IPS-20b (cell line): ENCODE data around the gene C5AR2.

ENCODE experiments used
- H3K27ac ChIP-seq: one replicate; pipeline ENCODE4 v1.5.1; 2013; ENCODE audit warnings: low read length
- H3K27me3 ChIP-seq: 2 replicates; pipeline ENCODE4 v1.6.1; 2013; ENCODE audit warnings: mild to moderate bottlenecking, low read length, inconsistent platforms; ENCODE audit not compliant: insufficient read depth
- H3K36me3 ChIP-seq: 2 replicates; pipeline ENCODE4 v1.6.1; 2013; ENCODE audit warnings: low read depth, mild to moderate bottlenecking, inconsistent platforms, low read length, moderate library complexity; ENCODE audit not compliant: insufficient read depth
- H3K4me1 ChIP-seq: 2 replicates; pipeline ENCODE4 v1.6.1; 2013; ENCODE audit warnings: mild to moderate bottlenecking, control low read depth, inconsistent platforms, low read length, moderate library complexity; ENCODE audit not compliant: insufficient read depth
- H3K4me3 ChIP-seq: 2 replicates; pipeline ENCODE4 v1.5.1; 2013; ENCODE audit warnings: mild to moderate bottlenecking, low read length, inconsistent platforms
- H3K9ac ChIP-seq: 2 replicates; pipeline ENCODE4 v1.6.1; 2013; ENCODE audit warnings: low read depth, mild to moderate bottlenecking, inconsistent platforms, low read length, moderate library complexity
- H3K9me3 ChIP-seq: 2 replicates; pipeline ENCODE4 v1.6.1; 2013; ENCODE audit warnings: mild to moderate bottlenecking, low read depth, low read length, inconsistent platforms; ENCODE audit not compliant: insufficient read depth

The C5AR2 gene

DNA sequence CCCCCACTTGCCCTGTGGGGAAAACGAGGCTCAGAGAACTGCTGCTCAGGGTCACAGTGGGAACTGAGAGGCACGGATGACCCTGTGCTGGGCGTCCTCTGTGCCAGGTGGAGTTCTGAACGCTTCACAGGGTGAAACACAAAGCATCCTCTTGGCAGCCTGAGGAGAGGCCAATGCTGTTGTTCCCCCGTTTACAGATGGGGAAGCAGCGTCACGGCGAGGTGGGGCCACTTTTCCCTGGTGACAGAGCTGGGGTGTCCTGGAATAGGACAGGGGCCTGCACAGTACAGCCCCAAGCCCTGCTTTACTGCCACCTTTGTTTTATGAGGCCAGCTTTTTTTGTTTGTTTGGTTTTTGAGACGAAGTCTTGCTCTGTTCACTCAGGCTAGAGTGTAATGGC lies 39.3 kb downstream of the C5AR2 start:
- Histone ChIP-seq H3K4me1 (no peaks in the 10 kb centered on the region), H3K27me3 (no peaks in the 10 kb centered on the region), H3K27ac (no peak overlapping the region), H3K9me3 (no peaks in the 10 kb centered on the region), H3K36me3 (peaks cover 82% of the 10 kb centered on the region), H3K4me3 (no peak overlapping the region), H3K9ac (no peak overlapping the region)

DNA sequence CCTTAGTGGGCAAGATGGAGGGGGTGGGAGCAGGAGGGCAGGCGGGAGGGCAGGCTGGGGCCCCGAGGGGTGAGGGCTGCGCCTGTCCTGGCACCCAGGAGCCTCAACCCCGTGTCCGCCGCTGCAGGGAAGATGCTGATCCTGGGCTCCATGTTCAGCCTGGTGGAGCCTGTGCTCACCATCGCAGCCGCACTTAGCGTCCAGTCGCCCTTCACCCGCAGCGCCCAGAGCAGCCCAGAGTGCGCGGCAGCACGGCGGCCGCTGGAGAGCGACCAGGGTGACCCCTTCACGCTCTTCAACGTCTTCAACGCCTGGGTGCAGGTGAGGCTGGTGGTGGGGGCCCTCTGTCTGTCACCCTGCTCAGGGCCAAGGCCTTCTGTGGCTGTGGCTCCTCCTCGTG lies 40.6 kb downstream of the C5AR2 start:
- Histone ChIP-seq H3K36me3 (peaks cover 87% of the 10 kb centered on the region), H3K27me3 (no peaks in the 10 kb centered on the region)

GRCh38 chr19:47373246-47374240 lies 41.6 kb downstream of the C5AR2 start:
- H3K9ac ChIP-seq, result no peak overlapping the region
- H3K36me3 ChIP-seq, result peaks cover 96% of the 10 kb centered on the region
- no peaks in the 10 kb centered on the region for H3K4me1 ChIP-seq
- no peak overlapping the region for H3K27ac ChIP-seq
- no peak overlapping the region for H3K4me3 ChIP-seq
- H3K9me3 ChIP-seq, result no peaks in the 10 kb centered on the region
- H3K27me3 ChIP-seq, result no peaks in the 10 kb centered on the region

More for the DNA sequence above, 40.6 kb downstream of the C5AR2 start:
- Histone ChIP-seq H3K4me3 (no peak overlapping the region), H3K9ac (no peak overlapping the region), H3K9me3 (no peaks in the 10 kb centered on the region), H3K4me1 (no peaks in the 10 kb centered on the region), H3K27ac (no peak overlapping the region)

DNA sequence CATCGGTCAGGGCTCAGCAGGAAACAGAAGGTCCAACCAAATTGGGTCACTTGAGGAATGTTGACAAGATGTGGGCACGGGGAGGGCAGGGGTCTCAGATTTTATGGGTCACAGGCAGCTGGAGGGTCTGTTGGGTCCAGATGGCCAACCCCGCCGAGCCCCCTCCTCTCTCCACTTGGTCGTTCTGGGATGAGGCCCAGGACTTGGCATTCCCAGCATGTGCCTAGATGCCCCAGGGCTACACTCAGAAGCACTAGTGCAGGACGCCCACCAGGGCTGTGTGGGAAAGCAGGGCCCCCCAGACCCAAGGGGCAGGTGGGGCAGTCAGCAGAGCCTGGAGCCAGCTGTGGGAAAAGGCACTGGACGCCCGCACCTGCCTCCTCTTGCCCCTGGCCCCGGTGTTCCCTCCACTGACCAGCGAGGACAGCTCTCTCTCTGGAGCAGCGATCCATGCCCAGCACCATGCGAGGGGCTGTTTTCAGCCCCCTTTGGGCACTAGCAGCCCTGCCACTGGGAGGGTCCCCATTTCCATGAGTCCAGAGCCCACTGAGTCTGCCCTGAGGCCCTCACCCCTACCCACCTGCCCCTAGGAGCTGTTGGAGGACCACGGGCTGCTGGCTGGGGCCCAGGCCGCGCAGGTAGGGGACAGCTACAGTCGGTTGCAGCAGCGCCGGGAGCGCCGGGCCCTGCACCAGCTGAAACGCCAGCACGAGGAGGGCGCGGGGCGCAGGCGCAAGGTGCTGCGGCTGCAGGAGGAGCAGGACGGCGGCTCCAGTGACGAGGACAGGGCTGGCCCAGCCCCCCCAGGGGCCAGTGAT lies 43.1 kb downstream of the C5AR2 start:
- no peak overlapping the region for H3K27ac ChIP-seq
- H3K27me3 ChIP-seq, result no peaks in the 10 kb centered on the region
- no peaks in the 10 kb centered on the region for H3K4me1 ChIP-seq
- H3K36me3 ChIP-seq, result peaks cover 93% of the 10 kb centered on the region
- H3K4me3 ChIP-seq, result no peak overlapping the region
- no peak overlapping the region for H3K9ac ChIP-seq
- no peaks in the 10 kb centered on the region for H3K9me3 ChIP-seq

DNA sequence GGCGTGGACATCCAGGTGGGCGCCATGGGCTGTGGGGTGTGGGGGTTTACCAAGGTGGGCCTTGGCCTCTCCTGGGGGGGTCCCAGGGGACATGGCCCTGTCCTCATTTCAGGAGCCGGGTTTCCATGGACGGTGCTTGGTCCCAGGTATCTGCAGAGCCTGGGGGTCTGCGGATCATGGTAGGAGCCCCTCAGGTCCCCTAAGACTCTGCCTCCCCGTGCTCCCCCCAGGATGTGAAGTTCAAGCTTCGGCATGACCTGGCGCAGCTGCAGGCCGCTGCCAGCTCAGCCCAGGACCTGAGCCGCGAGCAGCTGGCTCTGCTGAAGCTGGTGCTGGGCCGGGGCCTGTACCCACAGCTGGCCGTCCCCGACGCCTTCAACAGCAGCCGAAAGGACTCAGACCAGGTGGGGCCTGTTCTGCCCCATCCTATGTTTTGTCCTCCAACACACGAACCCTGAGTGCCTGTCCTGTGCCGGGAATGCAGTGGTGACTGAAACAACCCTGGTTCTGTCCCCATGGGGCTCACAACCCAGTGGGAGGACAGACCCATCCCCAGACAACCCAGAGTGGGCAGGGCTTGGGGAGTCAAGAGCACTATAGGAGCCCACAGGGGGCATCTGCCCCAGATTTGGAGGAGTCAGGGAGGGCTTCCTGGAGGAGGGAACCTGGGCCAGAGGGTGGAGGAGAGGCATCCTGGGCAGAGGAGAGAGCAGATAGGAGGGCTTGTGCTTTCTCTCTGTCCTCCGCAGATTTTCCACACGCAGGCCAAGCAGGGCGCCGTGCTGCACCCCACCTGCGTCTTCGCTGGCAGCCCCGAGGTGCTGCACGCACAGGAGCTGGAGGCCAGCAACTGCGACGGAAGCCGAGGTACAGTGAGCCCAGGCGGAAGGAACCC lies 44.0 kb downstream of the C5AR2 start:
- Histone ChIP-seq H3K4me1 (no peaks in the 10 kb centered on the region), H3K27me3 (no peaks in the 10 kb centered on the region), H3K4me3 (no peak overlapping the region), H3K9ac (no peak overlapping the region), H3K36me3 (peaks cover 93% of the 10 kb centered on the region), H3K9me3 (no peaks in the 10 kb centered on the region), H3K27ac (no peak overlapping the region)

DNA sequence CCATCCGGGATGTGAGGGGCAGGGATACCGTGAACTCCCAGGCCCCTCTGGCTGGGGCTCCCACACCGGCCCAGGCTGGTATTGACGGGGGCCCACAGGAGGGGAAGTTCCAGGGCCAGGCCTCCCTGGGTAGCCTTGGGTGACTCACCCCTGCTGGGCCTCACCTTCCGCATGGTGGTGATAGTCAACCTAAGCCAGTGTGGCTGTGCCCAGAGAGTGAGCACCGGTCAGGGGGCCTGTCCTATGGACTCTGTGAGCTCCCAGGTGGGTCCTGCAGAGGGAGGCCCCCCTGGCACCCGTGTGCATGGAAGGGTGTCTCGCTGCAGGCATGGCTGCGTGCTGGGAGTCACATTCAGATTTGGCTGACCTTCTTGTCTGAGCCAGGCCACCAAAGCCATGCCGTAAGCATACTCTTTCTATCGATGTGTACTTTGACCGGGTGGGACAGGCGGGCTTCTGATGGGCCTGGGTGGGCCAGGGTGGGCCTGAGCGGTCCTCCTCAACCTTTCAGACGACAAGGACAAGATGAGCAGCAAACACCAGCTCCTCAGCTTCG lies 44.7 kb downstream of the C5AR2 start:
- no peak overlapping the region for H3K4me3 ChIP-seq
- no peaks in the 10 kb centered on the region for H3K4me1 ChIP-seq
- H3K27me3 ChIP-seq, result no peaks in the 10 kb centered on the region
- H3K36me3 ChIP-seq, result peaks cover 93% of the 10 kb centered on the region
- H3K9ac ChIP-seq, result no peak overlapping the region
- H3K27ac ChIP-seq, result no peak overlapping the region
- no peaks in the 10 kb centered on the region for H3K9me3 ChIP-seq

DNA sequence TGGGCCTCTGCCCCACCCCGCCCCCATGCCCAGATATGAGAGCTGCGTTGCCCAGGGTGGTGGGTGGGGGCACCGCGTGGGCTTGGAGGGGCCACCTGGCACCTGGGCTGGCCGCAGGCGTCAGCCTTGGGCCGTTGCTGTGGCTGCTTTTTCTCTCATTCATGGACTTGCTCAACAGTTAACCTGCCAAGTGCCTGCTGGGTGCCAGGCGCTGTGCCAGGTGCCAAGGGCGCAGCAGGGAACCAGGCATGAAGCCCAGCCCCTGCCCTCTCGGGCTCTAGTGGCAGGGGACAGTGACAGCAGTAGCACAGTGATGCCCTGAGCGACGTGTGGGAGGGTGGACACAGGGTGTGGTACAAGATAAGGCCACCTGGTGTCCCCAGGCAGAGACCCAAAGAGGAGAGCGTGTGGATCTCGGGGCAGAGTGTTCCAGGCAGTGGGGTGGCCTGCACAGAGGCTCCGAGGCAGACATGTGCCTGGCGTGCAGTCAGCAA lies 45.3 kb downstream of the C5AR2 start:
- H3K4me3 ChIP-seq, result no peak overlapping the region
- H3K4me1 ChIP-seq, result no peaks in the 10 kb centered on the region
- H3K27ac ChIP-seq, result no peak overlapping the region
- no peaks in the 10 kb centered on the region for H3K27me3 ChIP-seq
- H3K36me3 ChIP-seq, result peaks cover 93% of the 10 kb centered on the region
- H3K9ac ChIP-seq, result no peak overlapping the region
- no peaks in the 10 kb centered on the region for H3K9me3 ChIP-seq

DNA sequence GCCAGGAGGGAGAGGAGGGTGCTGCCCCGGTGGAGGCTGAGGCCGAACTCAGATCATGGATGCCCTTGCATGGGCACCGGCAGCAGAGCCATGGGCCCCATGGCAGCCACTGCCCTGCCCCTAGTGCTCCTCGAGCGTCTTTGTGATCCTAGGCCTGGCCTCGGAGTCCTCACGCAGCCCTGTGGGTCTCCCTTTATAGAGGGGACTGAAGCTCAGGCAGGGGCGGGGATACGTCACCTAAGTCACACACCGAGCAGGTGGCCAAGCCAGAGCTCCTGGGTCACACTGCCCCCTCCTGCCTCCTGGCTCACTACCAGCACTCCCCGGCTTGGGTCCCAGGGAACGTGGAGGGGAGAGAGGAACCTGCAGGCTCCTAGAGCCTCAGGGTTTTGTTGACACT lies 45.8 kb downstream of the C5AR2 start:
- H3K9ac ChIP-seq, result no peak overlapping the region
- H3K27ac ChIP-seq, result no peak overlapping the region
- H3K27me3 ChIP-seq, result no peaks in the 10 kb centered on the region
- no peaks in the 10 kb centered on the region for H3K4me1 ChIP-seq
- H3K4me3 ChIP-seq, result no peak overlapping the region
- no peaks in the 10 kb centered on the region for H3K9me3 ChIP-seq
- H3K36me3 ChIP-seq, result peaks cover 92% of the 10 kb centered on the region

DNA sequence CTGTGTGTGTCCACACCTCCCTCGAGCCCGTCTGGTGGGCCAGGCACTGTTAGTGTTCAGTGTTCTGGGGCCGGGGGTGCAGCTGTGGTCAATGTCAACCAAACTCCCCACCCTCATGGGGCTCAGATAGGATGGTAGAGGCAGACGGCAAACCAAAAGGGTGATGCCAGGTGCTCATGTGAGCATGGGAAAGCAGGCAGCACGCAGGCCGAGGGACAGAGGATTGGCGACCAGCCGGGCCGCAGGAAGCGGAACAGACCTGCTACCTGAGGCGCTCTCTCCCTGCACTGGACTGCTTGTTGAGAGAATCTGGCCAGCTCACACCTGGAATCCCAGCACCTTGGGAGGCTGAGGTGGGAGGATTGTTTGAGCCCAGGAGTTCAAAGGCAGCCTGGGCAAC lies 46.3 kb downstream of the C5AR2 start:
- H3K27me3 ChIP-seq, result no peaks in the 10 kb centered on the region

GRCh38 chr19:47379381-47379938 lies 47.5 kb downstream of the C5AR2 start:
- Histone ChIP-seq H3K9me3 (no peaks in the 10 kb centered on the region), H3K36me3 (peaks cover 75% of the 10 kb centered on the region), H3K27me3 (no peaks in the 10 kb centered on the region), H3K4me1 (no peaks in the 10 kb centered on the region), H3K9ac (no peak overlapping the region), H3K4me3 (no peak overlapping the region), H3K27ac (no peak overlapping the region)

More for the DNA sequence above, 46.3 kb downstream of the C5AR2 start:
- no peak overlapping the region for H3K4me3 ChIP-seq
- H3K27ac ChIP-seq, result no peak overlapping the region
- no peak overlapping the region for H3K9ac ChIP-seq
- no peaks in the 10 kb centered on the region for H3K4me1 ChIP-seq
- H3K36me3 ChIP-seq, result peaks cover 88% of the 10 kb centered on the region
- no peaks in the 10 kb centered on the region for H3K9me3 ChIP-seq
